Endodermal cell (in vitro differentiated cells): Measurements from ENCODE around the gene EXD3. TPM values are rescaled to one million over a fixed set of nuclear protein-coding genes. Genes with fewer than 3 reads are reported as not detected.

Experiments used
- DNase-seq: peaks from one replicate; pipeline ENCODE4 v3.0.0-alpha.2; 2017
- H3K27ac ChIP-seq: 2 replicates; pipeline ENCODE4 v1.5.1; 2013; ENCODE audit warnings: mild to moderate bottlenecking, low read depth, low read length, moderate library complexity
- H3K27me3 ChIP-seq: 2 replicates; pipeline ENCODE4 v1.6.1; 2013; ENCODE audit warnings: mild to moderate bottlenecking, low read length, moderate library complexity; ENCODE audit not compliant: insufficient read depth, control insufficient read depth, poor library complexity, severe bottlenecking
- H3K36me3 ChIP-seq: 2 replicates; pipeline ENCODE4 v1.7.0; 2013; ENCODE audit warnings: mild to moderate bottlenecking, low read length, moderate library complexity; ENCODE audit not compliant: control insufficient read depth, insufficient read depth
- H3K4me1 ChIP-seq: one replicate; pipeline ENCODE4 v1.7.0; 2013; ENCODE audit warnings: low read length; ENCODE audit not compliant: control insufficient read depth, insufficient read depth
- H3K4me3 ChIP-seq: 2 replicates; pipeline ENCODE4 v1.5.1; 2013; ENCODE audit warnings: mild to moderate bottlenecking, low read length, moderate library complexity
- H3K9ac ChIP-seq: 2 replicates; pipeline ENCODE4 v1.6.1; 2013; ENCODE audit warnings: mild to moderate bottlenecking, low read length, moderate library complexity; ENCODE audit not compliant: poor library complexity, severe bottlenecking; ENCODE audit errors: extremely low read depth
- H3K9me3 ChIP-seq: 2 replicates; pipeline ENCODE4 v1.6.1; 2013; ENCODE audit warnings: mild to moderate bottlenecking, low read length, moderate library complexity; ENCODE audit not compliant: control insufficient read depth
- H3K27ac Mint-ChIP-seq: 2 replicates; pipeline ENCODE4 v1.8.0; 2020; ENCODE audit warnings: mixed read lengths
- H3K27me3 Mint-ChIP-seq: 2 replicates; pipeline ENCODE4 v1.8.0; 2021; ENCODE audit warnings: mild to moderate bottlenecking, mixed read lengths; ENCODE audit not compliant: insufficient read depth
- H3K36me3 Mint-ChIP-seq: 2 replicates; pipeline ENCODE4 v1.8.0; 2020; ENCODE audit warnings: low read depth, mixed read lengths
- H3K4me1 Mint-ChIP-seq: 2 replicates; pipeline ENCODE4 v1.8.0; 2020; ENCODE audit warnings: mixed read lengths
- H3K4me3 Mint-ChIP-seq: 2 replicates; pipeline ENCODE4 v1.8.0; 2020; ENCODE audit warnings: mild to moderate bottlenecking, moderate library complexity, mixed read lengths
- H3K9me3 Mint-ChIP-seq: 2 replicates; pipeline ENCODE4 v1.8.0; 2020; ENCODE audit warnings: mild to moderate bottlenecking, mixed read lengths
- CTCF ChIP-seq: fragments of 200-600 bp; sonication (generic); conservative IDR thresholded peaks from 2 replicates; pipeline ENCODE4 v1.5.0; 2021; ENCODE audit warnings: antibody characterized with exemption, mild to moderate bottlenecking
- WGBS, 2 experiments: methylation state at CpG; one replicate each; pipeline versions ENCODE4 v1.1.5 to v1.1.7; 2013; ENCODE audit warnings: missing lambda C conversion rate in 2 of 2, mixed read lengths in 1 of 2; ENCODE audit not compliant: insufficient coverage in 1 of 2, insufficient read length in 1 of 2; 5-methylcytosine and 5-hydroxymethylcytosine counted together
- total RNA-seq, 2 donors: library from RNA; stranded (reverse); fragmentation: NEBNext Ultra II Directional in 1 of 2; extraction: Animal tissue kit (Norgen Biotek cat#: 25700) in 1 of 2; gene quantifications; 2 replicates in 1 of 2; 3 replicates in 1 of 2; pipeline ENCODE4 v1.2.1, GENCODE V29; 2021

EXD3 gene
- total RNA-seq, 2 donors from 2014 or later: 15.5 to 31.0 TPM

DNA sequence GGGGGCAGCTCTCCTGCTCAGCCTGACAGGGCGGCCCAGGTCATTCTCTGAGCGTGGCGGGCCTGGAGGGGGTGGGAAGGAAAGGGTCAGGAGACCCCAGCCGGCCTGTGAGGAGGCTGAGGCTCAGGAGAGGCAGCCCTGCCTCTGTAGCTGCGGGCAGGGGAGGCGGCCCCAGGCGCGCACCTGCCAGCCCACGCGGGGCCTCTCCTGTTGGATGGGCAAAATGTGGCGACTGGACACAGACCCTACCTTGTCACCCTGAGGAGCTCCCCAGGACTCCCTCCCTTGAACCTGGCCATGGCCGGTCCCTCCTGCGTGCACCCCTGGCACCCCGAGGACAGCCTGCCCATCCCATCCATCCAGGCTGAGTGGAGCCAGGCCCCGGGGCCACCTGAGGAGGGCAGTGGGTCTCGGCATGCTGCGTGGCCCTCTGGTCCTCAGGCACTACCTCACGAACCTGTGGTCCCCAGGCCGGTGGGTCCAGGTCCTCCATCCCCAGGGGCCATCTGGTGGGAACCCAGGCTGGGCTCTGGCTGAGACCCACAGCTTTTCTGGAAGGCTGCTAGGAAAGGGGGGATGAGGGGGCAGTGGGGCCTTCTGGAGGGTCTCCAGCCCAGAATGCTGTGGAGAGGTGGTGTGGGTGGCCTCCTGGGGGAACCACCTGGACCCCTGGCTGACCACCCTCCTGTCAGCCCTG, 105.8 kb downstream of the EXD3 start:
- Mint-ChIP-seq H3K27me3 (no peaks in the 10 kb centered on the region), H3K9me3 (peaks cover under 1% of the 10 kb centered on the region), H3K4me1 (peaks cover 2% of the 10 kb centered on the region), H3K4me3 (no peak overlapping the region), H3K27ac (no peak overlapping the region), H3K36me3 (no peaks in the 10 kb centered on the region)
- Histone ChIP-seq H3K4me1 (peaks cover 5% of the 10 kb centered on the region), H3K4me3 (no peak overlapping the region), H3K9ac (no peak overlapping the region), H3K27ac (peak overlapping the region; percentile 17), H3K36me3 (no peaks in the 10 kb centered on the region), H3K27me3 (no peaks in the 10 kb centered on the region), H3K9me3 (no peaks in the 10 kb centered on the region)
- no peak for TF ChIP-seq CTCF
- 89 to 95% methylated on average over 3 to 19 of the region's 19 CpGs for WGBS, 2 experiments
- DNase-seq: peak; percentile 58

DNA sequence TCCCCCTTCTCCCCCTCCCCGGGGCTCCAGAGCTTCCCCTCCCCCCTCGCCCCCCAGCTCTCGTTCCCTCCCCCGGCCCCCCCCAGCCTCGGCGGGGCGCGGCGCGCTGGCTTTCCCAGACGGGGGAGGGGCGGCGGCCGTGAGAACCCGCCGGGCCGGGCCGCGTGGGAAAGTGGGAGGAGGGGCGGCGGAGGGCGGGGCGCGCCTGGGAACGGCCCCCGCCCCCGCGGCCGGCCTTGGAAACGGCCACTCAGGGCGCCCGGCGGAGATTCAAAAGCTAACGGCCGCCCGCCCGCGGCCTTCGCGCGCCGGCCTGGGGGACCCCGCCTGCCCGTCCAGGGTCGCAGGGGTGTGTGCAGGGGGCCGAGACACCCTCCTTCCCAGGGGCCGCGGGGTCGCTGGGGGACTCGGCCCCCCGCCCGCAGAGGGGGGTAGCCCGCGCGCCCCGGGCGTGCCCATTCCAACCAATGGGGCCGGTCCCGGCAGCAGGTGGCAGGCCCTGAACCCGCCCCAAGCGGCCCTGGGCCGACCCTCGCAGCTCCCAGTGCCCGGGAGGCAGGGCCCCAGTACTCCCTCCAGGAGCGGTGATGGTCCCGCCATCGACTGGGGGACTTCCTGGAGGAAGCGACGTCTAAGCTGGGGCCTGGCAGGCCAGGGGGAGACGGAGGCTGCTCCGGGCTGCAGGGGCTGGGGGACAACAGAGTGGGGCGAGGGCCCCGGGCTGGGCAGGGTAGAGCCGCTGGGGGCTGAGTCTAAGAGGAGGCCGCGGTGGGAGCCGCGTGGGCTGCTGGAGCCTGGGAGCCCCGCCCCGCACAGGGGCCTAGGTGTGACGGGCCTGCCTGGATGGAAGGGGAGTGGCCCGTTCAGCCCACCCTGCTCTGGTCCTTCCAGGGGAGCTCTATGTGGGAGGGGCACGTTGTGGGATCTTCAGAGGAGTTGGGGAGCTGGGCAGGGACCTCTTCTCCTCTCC, 106.7 kb downstream of the EXD3 start:
- peak; percentile 88 for DNase-seq
- no peak overlapping the region for H3K4me3 ChIP-seq

More for the DNA sequence above, 106.7 kb downstream of the EXD3 start:
- peaks cover 5% of the 10 kb centered on the region for H3K4me1 ChIP-seq
- Mint-ChIP-seq H3K36me3 (no peaks in the 10 kb centered on the region), H3K9me3 (no peaks in the 10 kb centered on the region), H3K27ac (no peak overlapping the region), H3K4me3 (no peak overlapping the region), H3K4me1 (peaks cover 2% of the 10 kb centered on the region), H3K27me3 (no peaks in the 10 kb centered on the region)
- H3K9ac ChIP-seq: no peak overlapping the region
- H3K9me3 ChIP-seq: no peaks in the 10 kb centered on the region
- H3K27ac ChIP-seq: peak overlapping the region; percentile 90
- TF ChIP-seq CTCF: no peak
- 6 to 25% methylated on average over 9 to 79 of the region's 83 CpGs for WGBS, 2 experiments
- H3K36me3 ChIP-seq: no peaks in the 10 kb centered on the region
- no peaks in the 10 kb centered on the region for H3K27me3 ChIP-seq
